Stimulated activated CD8-positive, alpha-beta memory T cell treated with anti-CD3 and anti-CD28 coated beads, Interleukin-2, amount 100 ng/mL, for 48 hours (primary cell): ENCODE data around the gene DEFB126.
"Not testable (repeated sequence)": the region's sequence is repeated elsewhere in the genome, so short reads cannot be mapped to it uniquely, and the experiment has no call there.

Experiments
- DNase-seq, 2 donors: peaks; one replicate each; pipeline ENCODE4 v3.0.0-alpha.2; 2020; ENCODE audit warnings: low read depth in 2 of 2

The DEFB126 gene, protein sequence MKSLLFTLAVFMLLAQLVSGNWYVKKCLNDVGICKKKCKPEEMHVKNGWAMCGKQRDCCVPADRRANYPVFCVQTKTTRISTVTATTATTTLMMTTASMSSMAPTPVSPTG

DNA sequence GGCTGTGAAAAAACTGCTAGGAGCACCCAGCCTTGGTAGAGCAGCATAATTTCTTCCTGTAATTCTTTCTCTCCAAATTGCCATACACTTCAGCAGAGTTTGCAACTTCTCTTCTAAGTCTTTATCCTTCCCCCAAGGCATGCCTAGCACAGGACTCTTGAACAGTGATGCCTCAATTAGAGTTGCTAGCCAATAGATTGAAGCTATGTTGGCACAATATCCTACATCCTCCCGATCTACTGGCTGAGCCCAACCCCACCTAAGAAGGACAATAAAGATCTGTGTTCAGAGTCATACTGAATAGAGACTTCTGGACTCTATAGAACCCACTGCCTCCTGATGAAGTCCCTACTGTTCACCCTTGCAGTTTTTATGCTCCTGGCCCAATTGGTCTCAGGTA lies at the start of gene DEFB126:
DEFB126 (plus strand) TSS at position 301 of the 400 bp plus-strand sequence; CDS start at position 340, 39 bp downstream.
- DNase-seq = no peak

DNA sequence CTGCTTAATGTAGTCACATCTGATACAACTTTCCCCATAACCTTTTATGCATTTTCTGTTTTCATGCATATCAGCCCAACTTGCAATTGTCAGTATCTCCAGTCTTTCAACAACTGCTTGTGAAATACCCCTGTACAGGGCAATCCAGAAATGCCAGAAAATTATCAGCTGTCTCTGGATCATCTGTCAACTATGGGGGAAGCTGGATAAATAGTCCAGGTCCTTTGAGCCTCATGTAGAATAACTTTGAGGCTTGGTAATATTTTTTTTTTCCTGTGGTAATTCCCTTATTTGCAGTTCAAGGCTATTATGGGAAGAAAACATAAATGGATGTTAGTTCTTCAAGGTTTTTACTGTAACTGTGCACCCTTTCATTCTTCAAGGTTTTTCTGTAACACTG lies 48.7 kb upstream of the DEFB126 start:
- DNase-seq = no peak

DNA sequence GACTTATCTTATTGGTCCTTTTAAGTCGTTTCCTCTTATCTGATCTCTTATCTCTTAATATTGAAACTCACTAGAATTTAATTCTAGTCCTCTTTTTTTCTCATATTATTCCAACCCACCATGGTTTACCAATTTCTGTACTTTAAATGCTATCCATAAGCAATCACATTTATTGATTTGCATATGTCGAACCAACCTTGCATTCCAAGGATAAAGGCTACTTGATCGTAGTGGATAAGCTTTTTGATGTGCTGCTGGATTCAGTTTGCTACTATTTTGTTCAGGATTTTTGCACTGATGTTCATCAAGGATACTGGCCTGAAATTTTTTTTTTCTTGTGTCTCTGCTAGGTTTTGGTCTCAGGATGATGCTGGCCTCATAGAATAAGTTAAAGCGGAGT lies 47.2 kb upstream of the DEFB126 start:
- DNase-seq = no peak

DNA sequence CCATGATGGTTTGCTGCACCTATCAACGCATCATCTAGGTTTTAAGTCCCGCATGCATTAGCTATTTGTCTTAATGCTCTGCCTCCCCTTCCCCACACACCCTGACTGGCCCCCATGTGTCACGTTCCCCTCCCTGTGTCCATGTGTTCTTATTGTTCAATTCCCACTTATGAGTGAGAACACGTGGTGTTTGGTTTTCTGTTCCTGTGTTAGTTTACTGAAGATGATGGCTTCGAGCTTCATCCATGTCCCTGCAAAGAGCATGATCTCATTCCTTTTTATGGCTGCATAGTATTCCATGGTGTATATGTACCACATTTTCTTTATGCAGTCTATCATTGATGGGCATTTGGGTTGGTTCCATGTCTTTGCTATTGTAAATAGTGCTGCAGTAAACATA lies 44.7 kb upstream of the DEFB126 start:
- not testable (repeated sequence) for DNase-seq

DNA sequence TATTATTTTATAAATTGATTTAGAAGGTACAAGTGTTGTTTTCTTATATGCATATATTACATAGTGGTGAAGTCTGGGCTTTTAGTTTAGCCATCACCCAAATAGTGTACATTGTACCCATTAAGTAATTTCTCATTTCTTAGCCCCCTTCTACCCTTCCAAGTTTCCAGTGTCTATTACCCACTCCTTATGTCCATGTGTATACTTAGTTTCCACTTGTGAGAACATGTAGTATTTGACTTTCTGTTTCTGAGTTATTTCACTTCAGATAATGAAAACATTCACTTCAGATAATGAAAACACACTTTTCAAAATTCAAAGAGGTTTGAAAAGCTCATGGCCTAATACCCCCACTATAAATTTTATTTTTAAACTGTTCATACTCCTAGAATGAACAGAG lies 40.4 kb upstream of the DEFB126 start:
- DNase-seq = no peak

DNA sequence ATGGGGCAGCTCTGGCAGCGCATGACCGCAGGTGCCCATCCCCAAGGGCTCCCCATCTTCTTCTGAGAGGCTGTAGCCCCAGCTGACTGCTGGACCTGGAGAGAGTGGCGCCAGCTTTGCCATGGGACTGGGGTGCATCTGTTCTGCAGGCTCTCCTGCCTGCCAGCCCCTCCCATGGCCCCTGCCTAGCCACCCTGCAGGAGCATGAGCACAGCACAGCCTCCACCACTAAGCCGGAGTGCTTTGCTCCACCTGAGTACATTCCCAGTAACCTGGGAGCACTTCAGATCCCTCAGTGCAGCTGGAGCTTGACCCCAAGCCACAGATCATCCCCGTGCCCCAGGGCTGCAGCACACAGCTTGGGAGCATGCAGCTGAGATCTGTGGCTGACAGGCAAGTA lies 38.9 kb upstream of the DEFB126 start:
- no peak for DNase-seq

DNA sequence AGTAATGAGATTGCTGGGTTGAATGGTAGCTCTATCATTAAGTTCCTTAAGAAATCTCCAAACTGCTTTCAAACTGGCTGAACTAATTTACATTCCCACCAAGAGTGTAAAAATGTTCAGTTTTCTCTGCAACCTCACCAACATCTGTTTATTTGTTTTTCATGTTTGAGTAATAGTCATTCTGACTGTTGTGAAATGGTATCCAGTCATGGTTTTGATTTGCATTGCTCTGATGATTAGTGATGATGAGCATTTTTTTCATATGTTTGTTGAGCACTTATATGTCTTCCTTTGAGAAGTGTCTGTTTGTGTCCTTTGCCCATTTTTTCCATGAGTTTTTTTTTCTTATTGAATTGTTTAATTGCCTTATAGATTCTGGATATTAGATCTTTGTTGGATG lies 30.0 kb upstream of the DEFB126 start:
- DNase-seq = no peak

DNA sequence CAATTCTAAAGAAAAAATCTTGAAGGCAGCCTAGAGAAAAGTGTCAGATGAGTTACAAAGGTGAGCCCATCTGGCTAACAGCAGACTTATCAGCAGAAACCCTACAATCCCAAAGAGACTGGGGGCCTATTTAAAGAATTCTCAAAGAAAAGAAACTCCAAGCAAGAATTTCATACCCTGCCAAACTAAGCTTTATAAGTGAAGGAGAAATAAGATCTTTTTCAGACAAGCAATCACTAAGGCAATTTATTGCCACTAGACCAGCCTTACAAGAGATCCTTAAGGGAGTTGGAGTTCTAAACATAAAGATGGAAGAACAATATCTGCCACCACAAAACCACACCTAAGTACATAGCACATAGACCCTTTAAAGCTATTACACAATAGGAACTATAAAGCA lies 24.9 kb upstream of the DEFB126 start:
- no peak for DNase-seq

DNA sequence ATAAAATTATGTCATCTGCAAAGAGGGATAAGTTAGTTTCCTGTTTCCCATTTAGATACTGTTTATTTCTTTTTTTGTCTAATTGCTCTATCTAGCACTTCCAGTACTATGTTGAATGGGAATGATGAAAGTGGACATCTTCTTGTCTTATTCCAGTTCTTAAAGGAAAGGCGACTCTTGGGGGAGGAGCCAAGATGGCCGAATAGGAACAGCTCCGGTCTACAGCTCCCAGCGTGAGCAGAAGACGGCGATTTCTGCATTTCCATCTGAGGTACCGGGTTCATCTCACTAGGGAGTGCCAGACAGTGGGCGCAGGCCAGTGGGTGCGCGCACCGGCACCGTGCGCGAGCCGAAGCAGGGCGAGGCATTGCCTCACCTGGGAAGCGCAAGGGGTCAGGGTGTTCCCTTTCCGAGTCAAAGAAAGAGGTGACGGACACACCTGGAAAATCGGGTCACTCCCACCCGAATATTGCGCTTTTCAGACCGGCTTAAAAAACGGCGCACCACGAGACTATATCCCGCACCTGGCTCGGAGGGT lies 12.5 kb upstream of the DEFB126 start:
- not testable (repeated sequence) for DNase-seq

DNA sequence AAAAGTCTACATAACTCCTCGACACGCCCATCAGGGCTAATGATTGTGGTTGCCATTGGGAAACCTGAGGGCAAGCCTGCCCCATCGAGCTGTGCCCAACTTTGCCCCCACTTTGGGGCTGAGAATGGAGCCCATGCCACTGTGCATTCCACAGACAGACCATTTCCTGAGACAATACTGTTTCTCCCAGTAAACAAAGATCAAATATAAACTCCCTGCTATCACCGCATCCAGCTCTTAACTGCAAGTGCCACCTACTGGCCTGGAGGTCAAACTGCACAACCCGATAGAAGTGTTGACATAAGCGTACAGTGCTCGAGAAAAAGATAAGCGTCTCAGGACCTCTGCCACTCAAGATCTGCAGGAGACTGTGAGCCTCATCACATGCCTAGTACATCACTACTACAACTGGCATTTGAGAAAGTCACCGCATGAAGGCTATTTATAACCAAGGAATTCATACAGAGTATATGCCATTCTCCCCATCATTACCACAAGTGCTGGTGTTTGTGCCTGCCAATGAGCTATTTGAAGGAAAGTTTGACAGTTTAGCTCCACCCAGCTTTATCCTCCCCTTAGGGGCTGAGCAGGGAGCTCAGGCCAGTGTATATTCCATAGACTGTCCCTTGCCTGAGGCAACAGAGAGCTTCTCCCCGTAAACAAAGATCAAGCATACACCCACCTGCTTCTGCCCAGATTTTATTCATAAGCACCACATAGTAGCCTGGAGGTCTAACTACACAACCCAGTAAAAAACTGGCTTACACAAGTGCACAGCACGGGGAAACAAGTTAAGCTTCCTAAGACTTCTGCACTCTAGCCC lies 4.5 kb upstream of the DEFB126 start:
- DNase-seq = no peak

DNA sequence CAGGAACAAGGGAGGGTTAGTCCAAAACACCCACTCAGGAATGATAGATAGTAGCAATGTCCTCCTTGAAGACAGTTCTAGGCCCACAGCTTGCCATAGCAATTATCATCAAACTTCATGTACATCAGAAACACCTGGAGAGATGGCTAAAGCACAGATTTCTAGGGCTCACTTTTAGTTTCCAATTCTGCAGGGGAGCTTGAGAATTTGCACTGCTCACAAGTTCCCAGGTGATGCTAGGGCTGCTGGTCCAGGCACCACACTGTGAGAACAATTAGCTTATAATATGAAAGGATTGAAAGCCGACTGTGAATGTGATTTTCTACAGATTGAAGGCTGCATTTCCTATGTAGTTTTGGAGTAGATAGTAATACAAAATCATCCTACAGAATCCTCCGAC lies 3.5 kb downstream of the DEFB126 start:
- no peak for DNase-seq

DNA sequence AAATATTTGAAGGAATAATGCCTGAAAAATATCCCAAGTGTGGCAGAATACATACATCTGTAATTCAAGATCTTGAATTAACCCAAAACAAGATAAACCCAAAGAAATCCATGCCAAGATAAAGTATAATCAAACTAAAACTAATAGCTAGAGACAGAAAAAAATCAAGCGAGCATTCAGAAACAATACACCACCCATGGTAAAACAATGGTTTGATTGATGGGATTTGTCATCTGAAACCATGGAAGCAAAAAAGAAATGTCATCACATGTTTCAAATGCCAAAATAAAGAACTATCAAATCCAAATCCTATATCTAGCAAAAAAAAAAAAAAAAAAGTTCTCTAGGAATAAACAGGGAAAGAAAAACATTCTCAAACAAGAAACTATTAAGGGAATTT lies 9.7 kb downstream of the DEFB126 start:
- DNase-seq = no peak

DNA sequence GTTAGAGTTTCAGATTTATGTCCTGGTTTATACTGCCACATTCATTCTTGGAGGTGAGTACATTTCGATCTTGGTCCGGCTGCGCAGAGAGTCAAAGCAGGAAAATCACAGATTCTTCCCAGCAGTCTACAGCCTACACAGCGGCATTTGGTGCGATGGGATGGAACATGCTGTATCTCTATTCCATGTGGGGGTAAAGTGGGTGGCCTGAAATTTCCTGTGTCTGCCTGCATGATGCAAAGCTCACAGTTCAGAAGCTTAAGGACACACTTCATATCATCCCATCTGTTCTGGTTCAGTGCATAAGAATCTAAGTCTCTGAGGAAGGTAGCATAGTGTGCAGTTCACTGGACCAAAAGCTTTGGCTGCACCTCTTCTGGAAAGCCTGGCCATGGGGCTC lies 14.8 kb downstream of the DEFB126 start, which contains the start of gene DEFB127:
DEFB127 (plus strand) TSS at position 301 of the 400 bp plus-strand sequence; CDS start at position 392, 91 bp downstream.
- DNase-seq = no peak

DNA sequence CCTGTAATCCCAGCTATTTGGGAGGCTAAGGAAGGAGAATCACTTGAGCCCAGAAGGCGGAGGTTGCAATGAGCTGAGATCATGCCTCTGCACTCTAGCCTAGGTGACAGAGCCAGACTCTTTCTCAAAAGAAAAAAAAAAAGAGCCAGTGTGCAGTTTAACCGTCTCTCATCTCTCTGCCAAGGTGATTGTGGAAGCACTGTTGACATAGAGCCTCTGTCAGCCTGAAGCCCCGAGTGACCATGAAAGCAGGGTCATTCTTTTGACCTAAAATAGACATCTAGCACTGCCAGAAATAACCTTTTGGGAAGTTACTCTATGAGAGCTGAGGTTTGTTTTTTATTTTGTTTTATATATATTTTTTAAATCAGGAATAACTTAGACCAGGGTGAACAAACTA lies 22.2 kb downstream of the DEFB126 start:
- no peak for DNase-seq

DNA sequence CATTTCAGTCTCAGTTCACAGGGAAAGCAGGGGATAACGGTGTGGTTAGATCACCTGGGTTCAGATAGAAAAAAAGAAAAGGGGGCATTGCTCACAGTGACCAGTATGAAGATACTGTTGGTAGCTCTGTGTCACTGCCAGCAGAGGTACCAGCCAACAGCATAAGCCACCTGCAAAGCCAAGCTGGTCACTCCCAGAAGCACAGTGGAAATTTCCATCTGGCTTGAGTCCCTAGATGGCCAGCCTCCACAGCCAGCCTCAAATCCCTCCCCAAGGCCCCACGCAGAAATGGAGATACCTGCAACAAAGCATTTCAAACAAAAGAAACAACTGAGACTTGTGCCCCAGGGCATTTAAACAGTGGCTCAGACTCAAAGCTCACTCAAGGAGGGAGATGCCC lies 26.5 kb downstream of the DEFB126 start:
- DNase-seq = no peak

DNA sequence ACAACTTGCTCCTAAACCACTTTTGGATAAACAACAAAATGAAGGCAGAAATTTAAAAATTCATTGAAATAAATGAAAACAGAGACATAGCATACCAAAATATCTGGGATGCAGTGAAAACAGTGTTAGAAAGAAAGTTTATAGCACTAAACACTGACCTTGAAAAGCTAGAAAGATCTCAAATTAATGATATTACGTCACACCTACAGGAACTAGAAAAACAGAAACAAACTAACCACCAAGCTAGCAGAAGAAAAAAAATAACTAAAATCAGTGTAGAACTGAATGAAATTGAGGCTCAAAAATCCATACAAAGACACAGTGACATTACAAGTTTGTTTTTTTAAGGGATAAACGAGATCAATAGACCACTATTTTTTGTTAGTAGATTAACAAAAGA lies 41.9 kb downstream of the DEFB126 start:
- DNase-seq = no peak

DNA sequence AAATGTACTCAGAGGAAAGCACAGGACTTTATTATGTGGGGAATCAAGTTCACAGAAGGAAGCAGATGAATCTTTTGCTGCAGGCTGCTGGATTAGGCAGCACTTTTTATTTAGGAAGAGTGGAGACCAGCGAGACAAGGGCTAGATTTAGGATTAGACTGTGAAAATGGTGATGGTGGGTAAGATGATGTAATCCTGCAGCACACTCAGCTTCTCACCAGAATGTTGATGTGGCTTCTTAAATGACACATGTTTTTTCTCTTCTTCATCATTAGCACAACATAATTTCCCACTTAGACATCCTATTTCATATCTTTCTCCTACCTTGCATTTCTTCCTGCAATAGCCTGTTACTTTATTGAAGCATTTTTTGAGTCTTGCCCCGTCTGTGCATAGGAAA lies 45.3 kb downstream of the DEFB126 start:
- no peak for DNase-seq

DNA sequence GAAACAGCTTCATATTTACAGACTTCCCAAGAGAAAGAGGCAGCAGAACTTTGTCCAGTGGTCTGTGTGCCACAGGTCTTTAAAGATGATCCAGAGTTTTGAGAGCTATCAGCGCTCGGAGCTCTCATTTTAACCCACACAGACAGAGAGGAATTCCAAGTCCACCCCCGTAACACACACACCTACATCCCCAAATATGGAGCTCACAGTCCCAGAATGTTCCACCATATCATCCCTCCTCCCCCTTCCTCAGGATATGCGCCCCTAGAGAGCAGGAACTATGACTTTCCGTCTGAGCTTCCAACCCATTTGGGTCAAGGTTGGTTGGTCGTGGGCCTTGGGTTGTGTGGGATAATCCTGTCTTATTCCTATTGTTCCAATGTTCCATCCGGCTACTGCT lies 47.2 kb downstream of the DEFB126 start, which contains the start of gene DEFB128:
DEFB128 (minus strand) TSS at position 101 of the 400 bp plus-strand sequence; CDS start at position 13, 88 bp downstream.
- no peak for DNase-seq
